HepG2 (cell line): ENCODE measurements around the gene CAPN11. TPM values are rescaled to one million over a fixed set of nuclear protein-coding genes. Genes with fewer than 3 reads are reported as not detected.

Experiments
- CBX5 ChIP-seq: sonication (generic); formaldehyde crosslinking; IDR thresholded peaks from 2 replicates; pipeline ENCODE4 v1.4.0; 2020; ENCODE audit warnings: missing genetic modification reagents, borderline replicate concordance
- CENPT ChIP-seq: sonication (generic); formaldehyde crosslinking; IDR thresholded peaks from 2 replicates; pipeline ENCODE4 v1.8.0; 2022; ENCODE audit warnings: low read depth, mild to moderate bottlenecking, moderate library complexity, missing genetic modification reagents
- DPF2 ChIP-seq: sonication (generic); formaldehyde crosslinking; IDR thresholded peaks from 2 replicates; pipeline ENCODE4 v1.4.0; 2020; ENCODE audit warnings: mild to moderate bottlenecking, low read depth, missing genetic modification reagents, borderline replicate concordance
- FOXK1 ChIP-seq: sonication (generic); formaldehyde crosslinking; IDR thresholded peaks from 2 replicates; pipeline ENCODE4 v1.4.0; 2020; ENCODE audit warnings: low read depth, missing genetic modification reagents, borderline replicate concordance
- FOXM1 ChIP-seq: sonication (generic); formaldehyde crosslinking; IDR thresholded peaks from 2 replicates; pipeline ENCODE4 v1.5.0; 2020; ENCODE audit warnings: missing genetic modification reagents
- GFI1 ChIP-seq: sonication (generic); formaldehyde crosslinking; IDR thresholded peaks from 2 replicates; pipeline ENCODE4 v1.5.0; 2020; ENCODE audit warnings: missing genetic modification reagents, mild to moderate bottlenecking, borderline replicate concordance
- HOXA5 ChIP-seq: sonication (generic); formaldehyde crosslinking; IDR thresholded peaks from 2 replicates; pipeline ENCODE4 v1.4.0; 2020; ENCODE audit warnings: missing genetic modification reagents
- KAT2B ChIP-seq: fragments of 150-350 bp; IDR thresholded peaks from 2 replicates; pipeline ENCODE4 v1.6.1; 2014; ENCODE audit warnings: low read depth, low read length, borderline replicate concordance
- MED8 ChIP-seq: sonication (generic); formaldehyde crosslinking; IDR thresholded peaks from 2 replicates; pipeline ENCODE4 v1.8.1; 2023; ENCODE audit warnings: mild to moderate bottlenecking, missing genetic modification reagents; ENCODE audit not compliant: insufficient replicate concordance
- MXD4 ChIP-seq: IDR thresholded peaks from 2 replicates; pipeline ENCODE4 v1.6.1; 2016; ENCODE audit warnings: mild to moderate bottlenecking, missing biosample characterization, missing genetic modification reagents
- PHF20 ChIP-seq: sonication (generic); formaldehyde crosslinking; IDR thresholded peaks from 2 replicates; pipeline ENCODE4 v1.5.0; 2020; ENCODE audit warnings: mild to moderate bottlenecking, missing genetic modification reagents
- SETDB1 ChIP-seq: sonication (generic); formaldehyde crosslinking; IDR thresholded peaks from 2 replicates; pipeline ENCODE4 v1.5.1; 2020; ENCODE audit warnings: missing genetic modification reagents, mild to moderate bottlenecking, borderline replicate concordance
- SMAD9 ChIP-seq: sonication (generic); formaldehyde crosslinking; IDR thresholded peaks from 2 replicates; pipeline ENCODE4 v1.5.1; 2020; ENCODE audit warnings: mild to moderate bottlenecking, missing genetic modification reagents
- ZFP36L2 ChIP-seq: sonication (generic); formaldehyde crosslinking; IDR thresholded peaks from 2 replicates; pipeline ENCODE4 v1.4.0; 2020; ENCODE audit warnings: missing genetic modification reagents
- ZNF33B ChIP-seq: sonication (generic); formaldehyde crosslinking; IDR thresholded peaks from 2 replicates; pipeline ENCODE4 v1.5.1; 2020; ENCODE audit warnings: mild to moderate bottlenecking, missing genetic modification reagents
- ZNF562 ChIP-seq: sonication (generic); formaldehyde crosslinking; IDR thresholded peaks from 2 replicates; pipeline ENCODE4 v1.8.0; 2022; ENCODE audit warnings: missing genetic modification reagents, borderline replicate concordance
- ZNF713 ChIP-seq: sonication (generic); formaldehyde crosslinking; IDR thresholded peaks from 2 replicates; pipeline ENCODE4 v1.4.0; 2020; ENCODE audit warnings: mild to moderate bottlenecking, missing genetic modification reagents
- polyA plus RNA-seq, 8 experiments: library from polyadenylated mRNA; depleted of rRNA in 3 of 8; stranded (reverse) in 7 of 8; unstranded in 1 of 8; fragments of >200 nt; fragmentation: Illumina TruSeq in 4 of 8; extraction: Trizol in 4 of 8; gene quantifications; 2 replicates each; pipeline versions ENCODE4 v1.2.1 to v1.2.3, GENCODE V29; 2011 to 2016; ENCODE audit warnings: low read depth in 4 of 8, missing spikeins in 1 of 8, mixed read lengths in 1 of 8; ENCODE audit not compliant: insufficient read depth in 1 of 8
- total RNA-seq, 5 experiments: library from RNA; depleted of rRNA; stranded (reverse); fragments of >200 nt; fragmentation: Illumina TruSeq; extraction: Trizol; gene quantifications; 2 replicates each; pipeline ENCODE4 v1.2.3, GENCODE V29; 2016; ENCODE audit warnings: low read depth in 1 of 5
- TF ChIP-seq, protein P1 (sequence below): IDR thresholded peaks from 2 replicates; pipeline ENCODE4 v1.6.1; 2018; ENCODE audit warnings: missing genetic modification reagents, mild to moderate bottlenecking, missing compliant biosample characterization
- TF ChIP-seq, protein P2 (sequence below): sonication (generic); formaldehyde crosslinking; IDR thresholded peaks from 2 replicates; pipeline ENCODE4 v1.5.1; 2020; ENCODE audit warnings: mild to moderate bottlenecking, missing genetic modification reagents
- TF ChIP-seq, protein P3 (sequence below): sonication (generic); formaldehyde crosslinking; IDR thresholded peaks from 2 replicates; pipeline ENCODE4 v1.5.0; 2020; ENCODE audit warnings: missing genetic modification reagents
- TF ChIP-seq, protein P4 (sequence below): sonication (generic); formaldehyde crosslinking; IDR thresholded peaks from 2 replicates; pipeline ENCODE4 v1.8.0; 2022; ENCODE audit warnings: low read depth, missing genetic modification reagents

CAPN11 gene
- total and polyA plus RNA-seq, 2 of the 13 experiments (the other 11 are each of a cell fraction or from before 2014, with no cell fraction given): 0.07 to 0.11 TPM

DNA sequence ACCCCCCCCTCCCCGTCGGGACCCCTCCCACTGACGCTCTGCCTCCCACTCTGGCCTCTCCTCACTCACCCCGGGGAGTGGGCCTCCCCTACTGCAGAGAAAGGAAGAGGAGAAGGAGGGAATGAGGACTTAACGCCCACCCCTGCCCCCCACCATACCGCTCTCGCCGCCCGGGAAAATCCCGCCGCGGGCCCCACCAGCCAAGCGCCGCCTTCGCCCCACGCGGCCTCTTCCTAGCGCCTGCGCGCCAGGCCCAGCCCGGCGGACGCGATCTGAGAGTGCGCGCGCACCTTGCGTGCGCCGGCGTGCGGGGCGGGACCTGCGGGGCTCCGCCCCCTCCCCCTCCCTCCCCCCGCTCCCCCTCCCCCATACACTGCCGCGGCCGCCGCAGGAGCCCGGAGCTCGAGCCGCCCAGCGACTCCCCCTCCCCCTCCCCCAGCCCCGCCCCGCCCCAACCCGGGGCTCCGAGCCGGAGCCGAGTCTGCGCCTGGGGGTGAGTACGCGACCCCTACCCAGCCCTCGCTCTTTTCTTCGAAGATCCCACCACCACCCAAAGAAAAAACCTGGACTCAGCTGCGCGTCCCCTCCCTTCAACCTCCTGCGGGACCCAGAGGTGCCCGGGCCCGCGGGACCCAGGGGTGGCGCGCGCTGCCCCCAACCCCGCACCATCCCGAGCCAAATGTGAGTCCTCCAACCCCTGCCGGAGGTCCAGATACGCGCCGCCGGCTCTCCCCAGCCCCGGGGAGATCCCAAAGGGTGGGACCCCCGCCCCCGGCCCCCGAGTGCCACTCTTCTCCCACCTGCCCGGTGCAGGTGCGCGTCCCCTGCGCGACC, 31.2 kb upstream of the CAPN11 start, which contains the start of the genes MRPL14 and TMEM63B (continued):
- TF ChIP-seq HOXA5 (CRISPR knock-in tag) (no peak), ZFP36L2 (CRISPR knock-in tag) (no peak), CENPT (CRISPR knock-in tag) (no peak), ZNF33B (no peak; the same call in 1 of the 2 replicates), MED8 (CRISPR knock-in tag) (no peak), MXD4 (CRISPR knock-in tag) (peak; percentile 79), DPF2 (CRISPR knock-in tag) (no peak), FOXM1 (no peak), KAT2B (no peak), CBX5 (no peak), PHF20 (CRISPR knock-in tag) (peak; percentile 11), FOXK1 (CRISPR knock-in tag) (no peak; the same call in 1 of the 2 replicates), GFI1 (CRISPR knock-in tag) (no peak), ZNF713 (CRISPR knock-in tag) (no peak), SMAD9 (CRISPR knock-in tag) (no peak), ZNF562 (CRISPR knock-in tag) (no peak), SETDB1 (CRISPR knock-in tag) (no peak)
- TF ChIP-seq, protein P1, sequence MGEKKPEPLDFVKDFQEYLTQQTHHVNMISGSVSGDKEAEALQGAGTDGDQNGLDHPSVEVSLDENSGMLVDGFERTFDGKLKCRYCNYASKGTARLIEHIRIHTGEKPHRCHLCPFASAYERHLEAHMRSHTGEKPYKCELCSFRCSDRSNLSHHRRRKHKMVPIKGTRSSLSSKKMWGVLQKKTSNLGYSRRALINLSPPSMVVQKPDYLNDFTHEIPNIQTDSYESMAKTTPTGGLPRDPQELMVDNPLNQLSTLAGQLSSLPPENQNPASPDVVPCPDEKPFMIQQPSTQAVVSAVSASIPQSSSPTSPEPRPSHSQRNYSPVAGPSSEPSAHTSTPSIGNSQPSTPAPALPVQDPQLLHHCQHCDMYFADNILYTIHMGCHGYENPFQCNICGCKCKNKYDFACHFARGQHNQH: no peak
- TF ChIP-seq, protein P2, sequence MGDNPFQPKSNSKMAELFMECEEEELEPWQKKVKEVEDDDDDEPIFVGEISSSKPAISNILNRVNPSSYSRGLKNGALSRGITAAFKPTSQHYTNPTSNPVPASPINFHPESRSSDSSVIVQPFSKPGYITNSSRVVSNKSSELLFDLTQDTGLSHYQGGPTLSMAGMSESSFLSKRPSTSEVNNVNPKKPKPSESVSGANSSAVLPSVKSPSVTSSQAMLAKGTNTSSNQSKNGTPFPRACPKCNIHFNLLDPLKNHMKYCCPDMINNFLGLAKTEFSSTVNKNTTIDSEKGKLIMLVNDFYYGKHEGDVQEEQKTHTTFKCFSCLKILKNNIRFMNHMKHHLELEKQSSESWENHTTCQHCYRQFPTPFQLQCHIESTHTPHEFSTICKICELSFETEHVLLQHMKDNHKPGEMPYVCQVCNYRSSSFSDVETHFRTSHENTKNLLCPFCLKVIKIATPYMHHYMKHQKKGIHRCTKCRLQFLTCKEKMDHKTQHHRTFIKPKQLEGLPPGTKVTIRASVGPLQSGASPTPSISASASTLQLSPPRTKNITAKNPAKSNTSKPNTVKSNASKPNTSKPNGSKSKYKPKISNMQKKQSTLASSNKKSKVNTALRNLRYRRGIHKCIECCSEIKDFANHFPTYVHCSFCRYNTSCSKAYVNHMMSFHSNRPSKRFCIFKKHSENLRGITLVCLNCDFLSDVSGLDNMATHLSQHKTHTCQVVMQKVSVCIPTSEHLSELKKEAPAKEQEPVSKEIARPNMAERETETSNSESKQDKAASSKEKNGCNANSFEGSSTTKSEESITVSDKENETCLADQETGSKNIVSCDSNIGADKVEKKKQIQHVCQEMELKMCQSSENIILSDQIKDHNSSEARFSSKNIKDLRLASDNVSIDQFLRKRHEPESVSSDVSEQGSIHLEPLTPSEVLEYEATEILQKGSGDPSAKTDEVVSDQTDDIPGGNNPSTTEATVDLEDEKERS (CRISPR knock-in tag): no peak
- TF ChIP-seq, protein P3, sequence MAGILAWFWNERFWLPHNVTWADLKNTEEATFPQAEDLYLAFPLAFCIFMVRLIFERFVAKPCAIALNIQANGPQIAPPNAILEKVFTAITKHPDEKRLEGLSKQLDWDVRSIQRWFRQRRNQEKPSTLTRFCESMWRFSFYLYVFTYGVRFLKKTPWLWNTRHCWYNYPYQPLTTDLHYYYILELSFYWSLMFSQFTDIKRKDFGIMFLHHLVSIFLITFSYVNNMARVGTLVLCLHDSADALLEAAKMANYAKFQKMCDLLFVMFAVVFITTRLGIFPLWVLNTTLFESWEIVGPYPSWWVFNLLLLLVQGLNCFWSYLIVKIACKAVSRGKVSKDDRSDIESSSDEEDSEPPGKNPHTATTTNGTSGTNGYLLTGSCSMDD (CRISPR knock-in tag): no peak
- TF ChIP-seq, protein P4, sequence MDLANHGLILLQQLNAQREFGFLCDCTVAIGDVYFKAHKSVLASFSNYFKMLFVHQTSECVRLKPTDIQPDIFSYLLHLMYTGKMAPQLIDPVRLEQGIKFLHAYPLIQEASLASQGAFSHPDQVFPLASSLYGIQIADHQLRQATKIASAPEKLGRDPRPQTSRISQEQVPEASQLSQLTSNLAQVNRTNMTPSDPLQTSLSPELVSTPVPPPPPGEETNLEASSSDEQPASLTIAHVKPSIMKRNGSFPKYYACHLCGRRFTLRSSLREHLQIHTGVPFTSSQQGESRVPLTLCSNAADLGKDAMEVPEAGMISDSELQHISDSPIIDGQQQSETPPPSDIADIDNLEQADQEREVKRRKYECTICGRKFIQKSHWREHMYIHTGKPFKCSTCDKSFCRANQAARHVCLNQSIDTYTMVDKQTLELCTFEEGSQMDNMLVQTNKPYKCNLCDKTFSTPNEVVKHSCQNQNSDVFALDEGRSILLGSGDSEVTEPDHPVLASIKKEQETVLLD: no peak
